ENCODE data around the gene JCHAIN.

Gene JCHAIN

GRCh38 chr4:70637239-70637913 lies 28.9 kb downstream of the JCHAIN start:
- no peak for DNase-seq (ENCODE audit: low read depth)
- TF ChIP-seq CTCF (conservative IDR thresholded peaks at IDR 0.05; ENCODE audit: low read depth, low read length) = no peak
- H3K4me3 ChIP-seq (ENCODE audit: low read length) = no peak overlapping the region

GRCh38 chr4:70634482-70634881 lies 31.8 kb downstream of the JCHAIN start:
- no peak for TF ChIP-seq CTCF (conservative IDR thresholded peaks at IDR 0.05; ENCODE audit: low read depth, low read length)
- no peak for DNase-seq (ENCODE audit: low read depth)
- H3K4me3 ChIP-seq (ENCODE audit: low read length) = no peak overlapping the region

GRCh38 chr4:70632028-70632427 lies 34.3 kb downstream of the JCHAIN start:
- TF ChIP-seq CTCF (conservative IDR thresholded peaks at IDR 0.05; ENCODE audit: low read depth, low read length) = no peak
- DNase-seq (ENCODE audit: low read depth) = peak; percentile 48
- H3K4me3 ChIP-seq (ENCODE audit: low read length) = no peak overlapping the region

GRCh38 chr4:70630162-70630561 lies 36.1 kb downstream of the JCHAIN start:
- no peak for TF ChIP-seq CTCF (conservative IDR thresholded peaks at IDR 0.05; ENCODE audit: low read depth, low read length)
- DNase-seq (ENCODE audit: low read depth) = no peak

GRCh38 chr4:70629469-70630090 lies 36.7 kb downstream of the JCHAIN start:
- DNase-seq (ENCODE audit: low read depth) = no peak
- H3K4me3 ChIP-seq (ENCODE audit: low read length) = no peak overlapping the region
- TF ChIP-seq CTCF (conservative IDR thresholded peaks at IDR 0.05; ENCODE audit: low read depth, low read length) = no peak

More at GRCh38 chr4:70630162-70630561, 36.1 kb downstream of the JCHAIN start:
- no peak overlapping the region for H3K4me3 ChIP-seq (ENCODE audit: low read length)

GRCh38 chr4:70628444-70628843 lies 37.9 kb downstream of the JCHAIN start, which contains the start of gene ENAM:
TSS of gene ENAM (plus strand) at chr4:70628744. CDS start at chr4:70629501, 757 bp downstream.
- TF ChIP-seq CTCF (conservative IDR thresholded peaks at IDR 0.05; ENCODE audit: low read depth, low read length) = no peak
- DNase-seq (ENCODE audit: low read depth) = no peak
- H3K4me3 ChIP-seq (ENCODE audit: low read length) = no peak within 1 kb of the TSS

- no peak for DNase-seq (ENCODE audit: low read depth)
- no peak for TF ChIP-seq CTCF (conservative IDR thresholded peaks at IDR 0.05; ENCODE audit: low read depth, low read length)
- no peak overlapping the region for H3K4me3 ChIP-seq (ENCODE audit: low read length)
Measured at GRCh38 chr4:70627620-70628019, 38.7 kb downstream of the JCHAIN start.
